ENCODE measurements around the gene RXRA. TPM values are rescaled to one million over a fixed set of nuclear protein-coding genes. Genes with fewer than 3 reads are reported as not detected.

Gene RXRA
- total RNA-seq, 6 experiments from 2014 or later = 105 to 165 (median 131) TPM

GRCh38 chr9:134283111-134283515 lies 43.1 kb upstream of the RXRA start:
- Histone ChIP-seq H3K27ac (peak overlapping the region in 2 of 3 donors; percentile 61 to 81), H3K36me3 (no peaks in the 10 kb centered on the region), H3K4me1 (peaks cover 0 to 38% (median 16%) of the 10 kb centered on the region in 4 donors), H3K4me3 (no peak overlapping the region), H3K27me3 (no peaks in the 10 kb centered on the region), H3K9me3 (no peaks in the 10 kb centered on the region)
- peak; percentile 65 to 96 (median 89) for DNase-seq
- intact Hi-C loops (cut with DNase I) = no loop called here
- no peak for TF ChIP-seq POLR2A (IDR thresholded peaks at IDR 0.05)
- TF ChIP-seq CTCF (IDR thresholded peaks at IDR 0.05) = no peak
- peak; percentile 52 to 72 (median 64) for ATAC-seq
- WGBS (ENCODE audit: insufficient coverage, low coverage, low lambda C conversion rate, missing lambda C conversion rate) = 31% methylated on average over 5 of the region's 23 CpGs

GRCh38 chr9:134283692-134284265 lies 42.5 kb upstream of the RXRA start:
- no peaks in the 10 kb centered on the region for H3K9me3 ChIP-seq
- no peaks in the 10 kb centered on the region for H3K27me3 ChIP-seq
- TF ChIP-seq CTCF (IDR thresholded peaks at IDR 0.05) (no peak), POLR2A (IDR thresholded peaks at IDR 0.05) (no peak)
- H3K27ac ChIP-seq = peak overlapping the region in 2 of 3 donors; percentile 61 to 81
- DNase-seq (no peak), ATAC-seq (peak in 3 of 4 donors; percentile 3 to 8 (median 6))
- H3K36me3 ChIP-seq = no peaks in the 10 kb centered on the region
- no peak overlapping the region for H3K4me3 ChIP-seq
- peaks cover 0 to 38% (median 16%) of the 10 kb centered on the region in 4 donors for H3K4me1 ChIP-seq
- intact Hi-C loops (cut with DNase I) = no loop called here
- WGBS (ENCODE audit: insufficient coverage, low coverage, low lambda C conversion rate, missing lambda C conversion rate) = 100% methylated on average over 2 of the region's 15 CpGs

- ATAC-seq (peak; percentile 74 to 79 (median 77)), DNase-seq (peak; percentile 81 to 96 (median 92))
- Histone ChIP-seq H3K27me3 (no peaks in the 10 kb centered on the region), H3K4me1 (peaks cover 0 to 38% (median 16%) of the 10 kb centered on the region in 4 donors), H3K36me3 (no peaks in the 10 kb centered on the region), H3K27ac (peak overlapping the region in 2 of 3 donors; percentile 61 to 81), H3K4me3 (no peak overlapping the region), H3K9me3 (no peaks in the 10 kb centered on the region)
- TF ChIP-seq CTCF (IDR thresholded peaks at IDR 0.05) (peak in 2 of 4 donors; percentile 16 to 24), POLR2A (IDR thresholded peaks at IDR 0.05) (no peak)
- intact Hi-C loops (cut with DNase I) = no loop called here
- WGBS (ENCODE audit: insufficient coverage, low coverage, low lambda C conversion rate, missing lambda C conversion rate) = 50% methylated on average over 2 of the region's 9 CpGs
These were observed 42.0 kb upstream of the RXRA start for GRCh38 chr9:134284273-134284672.

- no peak for TF ChIP-seq CTCF (IDR thresholded peaks at IDR 0.05)
- no peaks in the 10 kb centered on the region for H3K27me3 ChIP-seq
- WGBS (ENCODE audit: insufficient coverage, low coverage, low lambda C conversion rate, missing lambda C conversion rate) = no CpG with 5 or more reads among the region's 12 CpGs
- no peaks in the 10 kb centered on the region for H3K36me3 ChIP-seq
- H3K27ac ChIP-seq = peak overlapping the region in 2 of 3 donors; percentile 61 to 81
- ATAC-seq = no peak
- H3K4me3 ChIP-seq = no peak overlapping the region
- no peak for DNase-seq
- peaks cover 0 to 38% (median 16%) of the 10 kb centered on the region in 4 donors for H3K4me1 ChIP-seq
- no peaks in the 10 kb centered on the region for H3K9me3 ChIP-seq
- intact Hi-C loops (cut with DNase I) = no loop called here
These were observed 41.5 kb upstream of the RXRA start for GRCh38 chr9:134284741-134285140.
